Activated CD8-positive, alpha-beta memory T cell treated with anti-CD3 and anti-CD28 coated beads for 36 hours (primary cell): ENCODE data around the gene TGIF2. TPM values are rescaled to one million over a fixed set of nuclear protein-coding genes. Genes with fewer than 3 reads are reported as not detected.
"Not testable (repeated sequence)": the region's sequence is repeated elsewhere in the genome, so short reads cannot be mapped to it uniquely, and the experiment has no call there.

Experiments used
- CTCF ChIA-PET: fragments of 350-600 bp; sonication (Branson Sonifier 250); formaldehyde crosslinking; loops from one replicate; lab custom pipeline; 2021; ENCODE audit warnings: antibody characterized with exemption; lab: Charles Lee
- POLR2A ChIA-PET: fragments of 350-600 bp; sonication (Branson Sonifier 250); formaldehyde crosslinking; loops from one replicate; lab custom pipeline; 2021; ENCODE audit warnings: antibody characterized with exemption; lab: Charles Lee
- total RNA-seq, 2 experiments: library from RNA; stranded (reverse); gene quantifications; one replicate each; pipeline ENCODE4 v1.2.3, GENCODE V29; 2021

TGIF2 gene
- total RNA-seq, 2 experiments from 2014 or later: 52.5 to 53.1 TPM

DNA sequence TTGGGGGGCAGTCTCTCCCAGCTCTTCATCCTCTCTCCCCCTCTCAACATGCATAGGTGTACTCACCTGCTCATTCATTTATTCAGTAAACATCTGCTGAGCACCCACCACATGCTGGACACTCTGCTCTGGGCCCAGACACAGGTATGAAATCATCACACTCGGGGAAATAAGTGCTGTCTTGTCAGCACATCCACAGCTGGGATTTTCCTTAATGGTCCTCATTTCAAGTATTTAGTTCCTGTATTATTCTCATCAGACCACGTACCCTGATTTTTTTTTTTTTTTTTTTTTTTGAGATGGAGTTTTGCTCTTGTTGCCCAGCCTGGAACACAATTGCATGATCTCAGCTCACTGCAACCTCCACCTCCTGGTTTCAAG is 51.5 kb downstream of the TGIF2 start:
- POLR2A ChIA-PET: interaction anchor here (1.9 kb wide), 1 partner anchor 21 kb away, joined by 5 read pairs; the partner anchor contains the start of gene SLA2
- CTCF ChIA-PET: interaction anchor here (1.1 kb wide), 1 partner anchor 11 kb away, joined by 4 read pairs; no protein-coding TSS in a partner anchor

GRCh38 chr20:36628076-36628475 is 54.7 kb downstream of the TGIF2 start:
- ChIA-PET CTCF (interaction anchor here (1.2 kb wide), 1 partner anchor 16 kb away, joined by 3 read pairs; no protein-coding TSS in a partner anchor), POLR2A (interaction anchor here (0.6 to 3.5 kb wide), 2 partner anchors 17 to 532 kb away, joined by 3 to 34 read pairs; partner anchors contain the start of gene SLA2)

GRCh38 chr20:36629719-36630681 is 56.6 kb downstream of the TGIF2 start:
- ChIA-PET CTCF (interaction anchor here (0.7 to 1.8 kb wide), 10 partner anchors 12 to 110 kb away, joined by 3 to 6 read pairs (median 4); partner anchors contain the start of genes RAB5IF and SLA2), POLR2A (interaction anchor here (0.6 to 3.5 kb wide), 6 partner anchors 11 to 687 kb away, joined by 3 to 34 read pairs (median 4); partner anchors contain the start of gene SLA2)

DNA sequence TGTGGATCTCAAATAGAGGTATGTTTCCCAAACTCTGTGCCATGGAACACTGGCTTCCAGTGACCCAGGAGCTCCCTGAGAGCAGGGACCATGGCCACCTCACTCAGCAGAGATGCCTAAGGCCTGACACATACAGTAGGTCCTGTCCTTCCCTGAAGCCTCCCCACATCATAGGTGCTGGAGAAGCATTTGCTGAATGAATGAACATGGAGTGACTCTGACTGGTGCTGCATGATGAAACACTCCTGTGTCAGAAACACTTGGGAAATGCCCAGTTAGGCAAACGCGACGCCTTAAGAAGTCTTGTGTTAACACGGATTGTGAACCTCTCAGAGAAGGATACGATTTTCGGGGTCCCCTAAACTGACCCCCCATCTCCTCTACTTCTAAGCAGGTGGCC is 58.2 kb downstream of the TGIF2 start:
- POLR2A ChIA-PET: no interaction called here
- CTCF ChIA-PET: no interaction called here

GRCh38 chr20:36632147-36632486 is 58.7 kb downstream of the TGIF2 start:
- ChIA-PET POLR2A (no interaction called here), CTCF (no interaction called here)

DNA sequence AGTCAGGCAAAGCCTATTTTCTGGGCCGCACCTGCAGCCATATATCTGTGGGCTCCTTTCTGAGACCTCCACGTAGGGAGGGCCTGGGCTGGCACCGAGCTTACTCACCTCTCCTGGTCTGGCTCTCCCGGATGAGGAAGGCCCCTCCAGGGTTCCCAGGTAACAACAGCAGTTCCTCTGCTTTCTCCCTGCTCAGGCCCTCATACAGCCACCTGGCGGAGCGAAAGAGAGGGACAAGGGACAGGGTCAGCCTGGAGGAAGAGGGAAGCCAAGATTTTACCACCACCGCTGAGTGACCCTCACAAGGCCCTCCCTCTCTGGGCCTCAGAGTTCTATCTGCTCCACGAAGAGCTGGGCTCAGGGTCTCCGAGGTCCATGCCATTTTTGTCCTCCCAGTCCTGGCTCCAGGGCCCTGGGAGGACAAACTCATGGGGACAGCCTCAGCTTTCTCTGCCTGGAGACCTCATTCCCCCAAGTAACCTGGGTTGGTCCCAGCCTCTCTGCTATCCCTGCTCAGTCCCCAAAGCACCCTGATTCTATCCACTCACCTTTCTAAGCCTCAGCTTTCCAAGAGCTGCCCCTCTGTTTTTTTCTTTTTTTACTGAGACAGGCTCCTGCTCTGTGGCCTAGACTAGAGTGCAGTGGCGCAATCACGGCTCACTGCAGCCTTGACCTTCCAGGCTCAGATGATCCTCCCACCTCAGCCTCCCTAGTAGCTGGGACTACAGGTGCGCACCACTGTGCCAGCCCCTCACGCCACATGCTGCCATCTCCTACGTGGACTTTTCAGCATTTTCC is 59.3 kb downstream of the TGIF2 start:
- CTCF ChIA-PET: no interaction called here
- POLR2A ChIA-PET: no interaction called here

DNA sequence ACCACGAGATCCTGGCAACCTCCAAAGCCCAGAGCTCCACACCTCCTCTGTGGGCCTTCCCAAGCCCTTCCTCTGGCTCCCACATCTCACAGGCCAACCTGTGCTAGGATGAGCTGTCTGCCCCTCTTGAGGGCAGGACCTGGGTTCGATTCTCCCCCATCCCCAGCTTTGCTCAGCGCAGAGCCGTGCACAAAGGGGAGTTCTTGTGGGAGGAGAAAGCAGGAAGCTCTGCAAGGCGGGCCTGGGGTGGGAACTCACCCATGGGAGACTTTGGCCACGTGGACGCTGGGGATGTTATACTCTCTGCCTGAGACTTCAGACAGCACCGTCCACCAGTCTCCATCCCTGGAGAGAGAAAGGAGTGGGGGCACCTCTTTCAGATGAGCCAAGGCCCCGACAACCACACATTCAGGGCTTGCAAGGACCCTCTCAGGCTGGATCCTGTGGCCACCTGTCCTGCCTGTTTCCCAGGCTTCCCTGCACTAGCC is 59.9 kb downstream of the TGIF2 start:
- CTCF ChIA-PET: no interaction called here
- POLR2A ChIA-PET: no interaction called here

DNA sequence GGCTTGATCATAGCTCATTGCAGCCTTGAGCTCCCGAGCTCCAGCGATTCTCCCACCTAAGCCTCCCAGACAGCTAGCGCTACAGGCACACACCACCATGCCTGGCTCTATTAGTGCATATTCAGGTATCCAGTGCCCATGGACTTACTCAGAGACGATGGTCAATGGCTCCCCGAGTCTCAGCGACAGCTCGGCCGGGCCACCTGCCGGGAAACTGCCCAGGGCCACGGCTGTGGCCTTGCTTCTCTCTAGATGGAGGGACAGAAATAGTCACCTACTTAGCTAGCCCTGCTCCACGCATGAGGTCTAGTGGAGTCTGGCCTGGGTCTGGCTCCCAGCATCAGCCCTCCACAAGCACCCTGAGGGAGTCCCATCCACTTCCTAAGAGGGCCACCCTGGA is 60.9 kb downstream of the TGIF2 start:
- ChIA-PET POLR2A (no interaction called here), CTCF (no interaction called here)

DNA sequence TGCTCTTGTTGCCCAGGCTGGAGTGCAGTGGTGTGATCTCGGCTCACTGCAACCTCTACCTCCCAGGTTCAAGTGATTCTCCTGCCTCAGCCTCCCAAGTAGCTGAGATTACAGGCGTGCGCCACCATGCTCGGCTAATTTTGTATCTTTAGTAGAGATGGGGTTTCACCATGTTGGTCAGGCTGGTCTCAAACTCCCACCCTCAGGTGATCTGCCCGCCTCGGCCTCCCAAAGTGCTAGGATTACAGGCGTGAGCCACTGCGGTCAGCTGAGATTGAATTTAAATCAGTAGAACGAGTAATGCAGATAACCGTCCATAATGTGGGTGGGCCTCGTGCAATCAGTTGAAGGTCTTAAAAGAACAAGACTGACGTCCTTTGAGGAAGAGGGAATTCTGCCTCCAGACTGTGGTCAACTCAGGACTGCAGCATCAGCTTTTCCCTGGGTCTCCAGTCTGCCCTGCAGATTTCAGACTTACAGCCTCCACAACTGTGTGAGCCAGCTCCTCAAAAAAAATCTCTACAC is 65.5 kb downstream of the TGIF2 start:
- CTCF ChIA-PET, POLR2A ChIA-PET: not testable (repeated sequence)

DNA sequence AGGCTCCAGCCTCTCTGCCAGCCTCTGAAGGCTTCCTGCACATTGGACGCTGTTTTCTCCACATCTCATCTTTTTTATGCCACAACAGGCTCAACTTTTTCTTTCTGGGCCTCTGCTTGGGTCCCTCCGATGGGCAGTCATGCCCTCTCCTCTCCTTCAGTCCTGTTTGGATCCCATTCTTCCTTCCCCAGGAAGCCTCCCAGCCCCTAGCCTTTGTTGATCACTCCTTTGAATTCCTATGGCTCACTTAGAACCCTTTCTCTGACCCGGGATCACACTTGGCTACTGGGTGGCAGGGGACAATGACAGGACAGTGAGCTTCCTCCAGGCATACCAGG is 68.1 kb downstream of the TGIF2 start:
- POLR2A ChIA-PET: no interaction called here
- CTCF ChIA-PET: interaction anchor here (1.1 kb wide), 1 partner anchor 12 kb away, joined by 3 read pairs; no protein-coding TSS in a partner anchor

- ChIA-PET POLR2A (interaction anchor here (0.6 to 1.0 kb wide), 3 partner anchors 12 to 222 kb away, joined by 3 read pairs; partner anchors contain the start of gene NDRG3), CTCF (interaction anchor here (1.1 kb wide), 1 partner anchor 12 kb away, joined by 3 read pairs; no protein-coding TSS in a partner anchor)
Measured at GRCh38 chr20:36642136-36642535, 68.7 kb downstream of the TGIF2 start.

Other genes starting within 250 kb of the TGIF2 start
- gene MYL9, start 32.1 kb upstream of the TGIF2 start, total RNA-seq: under 1 TPM; 0.17 to 0.19 TPM
- 100 to 1,000 TPM; 155 to 157 TPM for gene RAB5IF, start 32.2 kb downstream of the TGIF2 start, total RNA-seq
- gene SLA2, start 72.6 kb downstream of the TGIF2 start, total RNA-seq: 10 to 100 TPM; 62.9 to 64.5 TPM
- 10 to 100 TPM; 17.4 to 18.3 TPM for gene NDRG3, start 172.5 kb downstream of the TGIF2 start, total RNA-seq
- gene DSN1, start 200.2 kb downstream of the TGIF2 start, total RNA-seq: 10 to 100 TPM; 22.3 to 25.9 TPM